Stomach smooth muscle (tissue), 2 donors: ENCODE results near the gene CDH1.

Experiments
- H3K27ac ChIP-seq: one replicate; pipeline ENCODE4 v1.7.0; 2013; ENCODE audit warnings: mild to moderate bottlenecking, low read length, inconsistent platforms
- H3K27me3 ChIP-seq, 2 donors: one replicate each; pipeline ENCODE4 v1.7.0; 2013; ENCODE audit warnings: low read length in 2 of 2; ENCODE audit not compliant: insufficient read depth in 2 of 2, control insufficient read depth in 1 of 2
- H3K36me3 ChIP-seq, 2 donors: one replicate each; pipeline ENCODE4 v1.7.0; 2013; ENCODE audit warnings: low read length in 2 of 2; ENCODE audit not compliant: control insufficient read depth in 2 of 2, insufficient read depth in 2 of 2
- H3K4me1 ChIP-seq: one replicate; pipeline ENCODE4 v1.7.0; 2013; ENCODE audit warnings: low read length; ENCODE audit not compliant: control insufficient read depth, insufficient read depth
- H3K4me3 ChIP-seq, 2 donors: one replicate each; pipeline ENCODE4 v1.7.0; 2013; ENCODE audit warnings: low read length in 2 of 2
- H3K9ac ChIP-seq, 2 donors: one replicate each; pipeline ENCODE4 v1.7.0; 2013; ENCODE audit warnings: low read length in 2 of 2, mild to moderate bottlenecking in 1 of 2
- H3K9me3 ChIP-seq, 2 donors: one replicate each; pipeline ENCODE4 v1.7.0; 2013; ENCODE audit warnings: low read length in 2 of 2; ENCODE audit not compliant: control insufficient read depth in 2 of 2
- donor health status: healthy.
- donor health status: Pancreatic carcinoma.

The CDH1 gene

GRCh38 chr16:68732042-68732680 is 4.9 kb upstream of the CDH1 start:
- H3K9me3 ChIP-seq = no peaks in the 10 kb centered on the region
- H3K27ac ChIP-seq = no peak overlapping the region
- H3K4me1 ChIP-seq = peaks cover 3% of the 10 kb centered on the region
- peaks cover 13% of the 10 kb centered on the region in 2 donors for H3K27me3 ChIP-seq
- H3K36me3 ChIP-seq = no peaks in the 10 kb centered on the region
- no peak overlapping the region for H3K4me3 ChIP-seq
- no peak overlapping the region for H3K9ac ChIP-seq

DNA sequence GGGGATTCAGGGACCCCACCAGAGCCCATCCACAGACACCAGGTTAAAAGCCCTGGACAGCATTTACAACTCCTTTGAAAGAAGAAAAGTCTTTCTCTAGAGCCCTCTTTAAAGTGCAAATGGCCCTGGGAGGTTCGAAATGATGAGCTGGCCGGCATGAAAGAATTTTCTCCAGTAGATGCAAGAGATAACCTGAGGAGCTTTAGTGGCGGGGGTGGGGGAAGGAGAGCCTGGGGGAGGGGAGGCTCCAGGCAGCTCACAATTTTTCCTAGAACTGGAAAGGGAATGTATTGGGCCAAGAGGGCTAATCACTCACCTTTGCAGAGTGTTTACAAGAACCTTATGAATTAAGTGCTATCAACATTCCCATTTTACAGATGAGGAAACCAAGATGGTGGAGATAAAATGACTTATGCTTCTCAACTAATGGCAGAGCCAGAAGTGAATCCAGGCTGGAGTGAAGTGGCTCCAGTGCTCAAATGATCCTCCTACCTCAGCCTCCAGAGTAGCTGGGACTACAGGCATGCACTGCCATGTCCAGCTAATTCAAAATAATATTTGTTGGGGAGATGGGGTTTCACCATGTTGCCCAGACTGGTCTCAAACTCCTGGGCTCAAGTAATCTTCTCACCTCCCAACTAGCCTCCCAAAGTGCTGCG is 4.2 kb upstream of the CDH1 start:
- H3K9me3 ChIP-seq = no peaks in the 10 kb centered on the region
- peaks cover 15 to 20% of the 10 kb centered on the region in 2 donors for H3K27me3 ChIP-seq
- H3K9ac ChIP-seq = no peak overlapping the region
- H3K36me3 ChIP-seq = no peaks in the 10 kb centered on the region
- no peak overlapping the region for H3K27ac ChIP-seq
- peaks cover 9% of the 10 kb centered on the region for H3K4me1 ChIP-seq
- H3K4me3 ChIP-seq = no peak overlapping the region

DNA sequence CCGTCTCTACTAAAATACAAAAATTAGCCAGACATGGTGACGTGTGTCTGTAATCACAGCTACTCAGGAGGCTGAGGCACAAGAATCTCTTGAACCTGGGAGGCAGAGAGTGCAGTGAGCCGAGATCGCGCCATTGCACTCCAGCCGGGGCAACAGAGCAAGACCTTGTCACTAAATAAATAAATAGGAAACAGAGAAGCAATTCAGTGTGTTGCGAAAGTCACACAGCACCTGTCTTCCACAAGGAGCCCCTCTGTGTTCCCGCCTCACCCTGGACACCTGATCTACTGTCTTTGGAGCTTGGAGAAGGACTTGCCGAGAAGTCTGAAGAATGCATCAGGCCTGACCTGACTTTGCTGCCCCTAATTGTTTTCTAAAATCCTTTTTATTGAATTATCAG is 3.5 kb upstream of the CDH1 start:
- Histone ChIP-seq H3K9ac (no peak overlapping the region), H3K9me3 (no peaks in the 10 kb centered on the region), H3K27ac (no peak overlapping the region), H3K4me3 (no peak overlapping the region), H3K27me3 (peaks cover 15 to 26% of the 10 kb centered on the region in 2 donors), H3K4me1 (peaks cover 11% of the 10 kb centered on the region), H3K36me3 (no peaks in the 10 kb centered on the region)

DNA sequence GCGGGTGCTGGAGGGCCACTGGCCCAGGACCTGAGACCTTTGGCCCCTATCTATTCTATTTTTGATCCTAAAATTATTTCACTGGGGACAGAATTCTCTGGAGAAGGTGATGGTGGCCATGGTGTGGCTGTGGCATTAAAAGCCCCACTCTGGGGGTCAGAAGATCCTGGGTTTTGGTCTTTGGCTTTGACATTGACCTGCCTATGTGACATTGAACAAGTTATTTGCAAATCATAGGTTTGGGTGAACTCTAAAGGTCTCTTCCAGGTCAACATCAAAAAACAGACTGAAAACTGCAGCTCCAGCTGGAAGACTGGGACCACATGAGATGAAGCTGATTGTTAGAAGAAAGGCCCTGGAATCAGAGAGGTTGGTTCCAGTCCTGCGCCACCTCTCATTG is 2.3 kb upstream of the CDH1 start:
- peaks cover 11% of the 10 kb centered on the region for H3K4me1 ChIP-seq
- H3K9me3 ChIP-seq = no peaks in the 10 kb centered on the region
- H3K4me3 ChIP-seq = no peak overlapping the region
- H3K9ac ChIP-seq = no peak overlapping the region
- H3K27ac ChIP-seq = no peak overlapping the region
- H3K27me3 ChIP-seq = peaks cover 15 to 26% of the 10 kb centered on the region in 2 donors
- no peaks in the 10 kb centered on the region for H3K36me3 ChIP-seq

DNA sequence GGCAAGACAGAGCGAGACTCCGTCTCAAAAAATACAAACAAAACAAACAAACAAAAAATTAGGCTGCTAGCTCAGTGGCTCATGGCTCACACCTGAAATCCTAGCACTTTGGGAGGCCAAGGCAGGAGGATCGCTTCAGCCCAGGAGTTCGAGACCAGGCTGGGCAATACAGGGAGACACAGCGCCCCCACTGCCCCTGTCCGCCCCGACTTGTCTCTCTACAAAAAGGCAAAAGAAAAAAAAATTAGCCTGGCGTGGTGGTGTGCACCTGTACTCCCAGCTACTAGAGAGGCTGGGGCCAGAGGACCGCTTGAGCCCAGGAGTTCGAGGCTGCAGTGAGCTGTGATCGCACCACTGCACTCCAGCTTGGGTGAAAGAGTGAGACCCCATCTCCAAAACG is 531 bp upstream of the CDH1 start:
- Histone ChIP-seq H3K4me3 (no peak overlapping the region), H3K9me3 (no peaks in the 10 kb centered on the region), H3K9ac (no peak overlapping the region), H3K27ac (no peak overlapping the region), H3K4me1 (peaks cover 11% of the 10 kb centered on the region), H3K27me3 (peaks cover 15 to 26% of the 10 kb centered on the region in 2 donors), H3K36me3 (no peaks in the 10 kb centered on the region)

DNA sequence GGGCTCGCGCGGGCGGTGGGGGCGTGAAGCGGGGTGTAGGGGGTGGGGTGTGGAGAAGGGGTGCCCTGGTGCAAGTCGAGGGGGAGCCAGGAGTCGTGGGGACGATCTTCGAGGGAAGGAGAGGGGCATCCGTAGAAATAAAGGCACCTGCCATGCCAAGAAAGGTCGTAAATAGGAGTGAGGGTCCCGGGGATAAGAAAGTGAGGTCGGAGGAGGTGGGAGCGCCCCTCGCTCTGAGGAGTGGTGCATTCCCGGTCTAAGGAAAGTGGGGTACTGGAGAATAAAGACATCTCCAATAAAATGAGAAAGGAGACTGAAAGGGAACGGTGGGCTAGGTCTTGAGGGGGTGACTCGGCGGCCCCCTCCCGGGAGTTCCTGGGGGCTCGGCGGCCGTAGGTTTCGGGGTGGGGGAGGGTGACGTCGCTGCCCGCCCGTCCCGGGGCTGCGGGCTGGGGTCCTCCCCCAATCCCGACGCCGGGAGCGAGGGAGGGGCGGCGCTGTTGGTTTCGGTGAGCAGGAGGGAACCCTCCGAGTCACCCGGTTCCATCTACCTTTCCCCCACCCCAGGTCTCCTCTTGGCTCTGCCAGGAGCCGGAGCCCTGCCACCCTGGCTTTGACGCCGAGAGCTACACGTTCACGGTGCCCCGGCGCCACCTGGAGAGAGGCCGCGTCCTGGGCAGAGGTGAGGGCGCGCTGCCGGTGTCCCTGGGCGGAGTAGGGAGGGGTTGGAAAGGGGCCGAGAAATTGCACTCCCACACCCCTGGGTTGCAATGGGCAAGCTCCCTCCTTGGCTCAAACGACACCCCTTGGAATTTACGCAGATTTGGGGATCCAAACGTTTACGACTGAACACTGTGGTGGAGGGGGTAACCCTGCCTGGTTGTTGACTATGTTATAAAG is 888 bp downstream of the CDH1 start:
- Histone ChIP-seq H3K9me3 (no peaks in the 10 kb centered on the region), H3K9ac (no peak overlapping the region), H3K36me3 (no peaks in the 10 kb centered on the region), H3K4me1 (peaks cover 11% of the 10 kb centered on the region), H3K27ac (no peak overlapping the region), H3K4me3 (peak overlapping the region in 1 of 2 donors; percentile 43), H3K27me3 (peaks cover 15 to 26% of the 10 kb centered on the region in 2 donors)

DNA sequence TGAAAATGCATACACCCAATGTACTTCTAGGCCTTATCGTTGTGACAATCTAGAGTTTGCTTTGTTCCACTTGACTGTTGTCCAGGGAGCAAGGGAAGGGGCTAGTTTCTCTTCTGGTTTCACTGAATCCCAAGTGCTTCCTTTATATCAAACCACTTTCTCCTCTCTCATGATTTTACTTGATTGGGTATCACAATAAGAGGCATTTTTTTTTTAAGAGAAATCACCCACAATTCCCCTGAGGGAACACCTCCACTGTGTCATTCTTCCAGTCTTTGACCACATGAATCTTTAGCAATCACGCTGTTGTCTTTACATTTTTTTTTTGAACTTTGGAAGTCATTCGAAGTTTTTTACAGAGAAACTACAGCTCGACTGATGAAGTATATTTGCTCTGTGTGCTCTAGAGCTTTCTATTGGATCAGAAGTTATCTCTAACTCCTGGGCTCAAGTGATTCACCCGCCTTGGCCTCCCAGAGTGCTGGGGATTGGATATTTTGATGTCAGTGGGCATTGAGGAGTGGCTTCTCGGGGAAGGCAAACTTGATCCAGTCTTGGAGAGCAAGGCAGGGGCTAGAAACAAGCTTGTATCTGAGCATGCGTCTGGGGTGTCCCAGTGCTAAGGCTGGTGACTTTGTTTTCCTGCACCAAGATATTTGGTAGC is 3.0 kb downstream of the CDH1 start:
- Histone ChIP-seq H3K27me3 (peaks cover 12 to 26% of the 10 kb centered on the region in 2 donors), H3K4me3 (no peak overlapping the region), H3K36me3 (no peaks in the 10 kb centered on the region), H3K27ac (no peak overlapping the region), H3K4me1 (peaks cover 11% of the 10 kb centered on the region), H3K9ac (no peak overlapping the region), H3K9me3 (no peaks in the 10 kb centered on the region)

DNA sequence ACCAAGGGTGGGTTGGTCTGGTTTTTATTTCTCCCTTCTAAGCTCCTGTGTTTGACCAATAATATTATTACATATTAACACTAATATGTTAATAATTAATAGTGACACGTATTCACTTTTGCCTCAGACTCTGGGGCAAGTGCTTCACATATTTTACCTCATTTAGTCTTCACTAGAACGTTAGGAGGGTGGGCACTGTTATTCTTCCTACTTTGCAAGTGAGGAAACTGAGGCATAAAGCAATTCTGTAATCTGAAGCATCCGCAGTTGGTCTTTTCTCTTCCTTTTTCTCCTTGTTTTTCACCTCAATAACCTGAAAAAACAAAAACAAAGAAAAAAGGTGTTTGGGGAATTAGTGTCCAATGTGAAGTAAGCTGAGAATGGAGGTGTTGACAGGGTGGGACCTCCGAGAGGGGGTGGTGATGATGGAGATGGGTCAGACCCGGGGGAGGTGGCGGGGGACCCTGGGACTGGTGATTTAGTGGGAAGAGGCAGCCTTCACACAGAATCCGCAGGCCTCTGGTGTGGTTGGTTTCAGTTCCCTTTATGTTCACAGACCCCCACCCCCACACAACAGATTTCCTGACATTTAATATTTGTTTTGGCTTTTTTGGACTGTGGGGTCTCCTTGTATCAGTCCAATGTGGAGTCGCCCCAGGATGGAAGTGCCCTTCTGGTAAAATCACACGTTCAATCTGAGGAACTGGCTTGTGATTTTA is 3.7 kb downstream of the CDH1 start:
- Histone ChIP-seq H3K9ac (no peak overlapping the region), H3K4me3 (no peak overlapping the region), H3K27ac (no peak overlapping the region), H3K9me3 (no peaks in the 10 kb centered on the region), H3K36me3 (no peaks in the 10 kb centered on the region), H3K4me1 (peaks cover 11% of the 10 kb centered on the region), H3K27me3 (peaks cover 12 to 26% of the 10 kb centered on the region in 2 donors)

DNA sequence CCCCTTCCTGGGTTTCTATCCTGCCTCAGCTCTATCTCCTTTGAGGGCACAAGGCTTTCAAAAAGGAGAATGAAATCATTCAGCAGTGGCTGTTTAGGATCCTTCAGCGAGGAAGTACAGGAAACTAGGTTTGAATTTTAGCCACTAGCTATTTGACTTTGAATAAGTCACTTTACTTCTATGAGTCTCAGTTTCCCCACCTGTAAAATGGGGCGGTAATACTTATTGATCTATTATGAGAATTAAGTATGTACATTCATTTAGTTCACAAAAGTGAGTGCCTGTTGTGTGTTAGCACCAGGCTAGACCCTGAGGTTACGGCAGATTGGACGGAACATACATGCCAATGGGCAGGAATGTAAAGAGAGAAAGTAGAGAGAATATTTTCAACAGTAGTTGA is 6.6 kb downstream of the CDH1 start:
- H3K36me3 ChIP-seq = no peaks in the 10 kb centered on the region
- H3K27me3 ChIP-seq = no peaks in the 10 kb centered on the region
- no peaks in the 10 kb centered on the region for H3K9me3 ChIP-seq
- no peak overlapping the region for H3K4me3 ChIP-seq
- H3K9ac ChIP-seq = no peak overlapping the region
- H3K4me1 ChIP-seq = no peaks in the 10 kb centered on the region
- no peak overlapping the region for H3K27ac ChIP-seq

GRCh38 chr16:68744744-68745280 is 7.7 kb downstream of the CDH1 start:
- Histone ChIP-seq H3K36me3 (no peaks in the 10 kb centered on the region), H3K27me3 (no peaks in the 10 kb centered on the region), H3K4me3 (no peak overlapping the region), H3K9me3 (no peaks in the 10 kb centered on the region), H3K4me1 (no peaks in the 10 kb centered on the region), H3K9ac (no peak overlapping the region), H3K27ac (no peak overlapping the region)
